ENCODE results near the gene CAMTA1.
"Not testable (repeated sequence)": the region's sequence is repeated elsewhere in the genome, so short reads cannot be mapped to it uniquely, and the experiment has no call there.

Gene CAMTA1

GRCh38 chr1:6824665-6825368 lies 39.6 kb downstream of the CAMTA1 start:
- TF ChIP-seq CTCF (conservative IDR thresholded peaks at IDR 0.05; ENCODE audit: low read depth), result no peak
- CTCF ChIA-PET, result interaction anchor here (1.0 kb wide), 1 partner anchor 54 kb away, joined by 5 read pairs; no protein-coding TSS in a partner anchor
- no peak for DNase-seq (ENCODE audit: low spot score)

GRCh38 chr1:6825828-6826227 lies 40.6 kb downstream of the CAMTA1 start:
- no peak for TF ChIP-seq CTCF (conservative IDR thresholded peaks at IDR 0.05; ENCODE audit: low read depth)
- CTCF ChIA-PET, result no interaction called here
- POLR2A ChIA-PET (ENCODE audit: low non-redundant PET), result no interaction called here

More at GRCh38 chr1:6824665-6825368, 39.6 kb downstream of the CAMTA1 start:
- no peak overlapping the region for H3K27ac ChIP-seq
- POLR2A ChIA-PET (ENCODE audit: low non-redundant PET), result no interaction called here

GRCh38 chr1:6827079-6827478 lies 41.8 kb downstream of the CAMTA1 start:
- DNase-seq (ENCODE audit: low spot score), result no peak
- ChIA-PET POLR2A (ENCODE audit: low non-redundant PET) (no interaction called here), CTCF (interaction anchor here (0.6 kb wide), 1 partner anchor 271 kb away, joined by 3 read pairs; no protein-coding TSS in a partner anchor)
- H3K27ac ChIP-seq, result no peak overlapping the region
- no peak for TF ChIP-seq CTCF (conservative IDR thresholded peaks at IDR 0.05; ENCODE audit: low read depth)

More at GRCh38 chr1:6825828-6826227, 40.6 kb downstream of the CAMTA1 start:
- no peak overlapping the region for H3K27ac ChIP-seq
- no peak for DNase-seq (ENCODE audit: low spot score)

- no peak for TF ChIP-seq CTCF (conservative IDR thresholded peaks at IDR 0.05; ENCODE audit: low read depth)
- no peak for DNase-seq (ENCODE audit: low spot score)
- H3K27ac ChIP-seq, result no peak overlapping the region
- POLR2A ChIA-PET (ENCODE audit: low non-redundant PET), result no interaction called here
- CTCF ChIA-PET, result interaction anchor here (0.6 kb wide), 1 partner anchor 270 kb away, joined by 3 read pairs; no protein-coding TSS in a partner anchor
Observed at GRCh38 chr1:6827630-6828165, 42.4 kb downstream of the CAMTA1 start.

GRCh38 chr1:6831366-6831765 lies 46.1 kb downstream of the CAMTA1 start:
- POLR2A ChIA-PET (ENCODE audit: low non-redundant PET), result no interaction called here
- DNase-seq (ENCODE audit: low spot score), result no peak
- CTCF ChIA-PET, result no interaction called here
- no peak for TF ChIP-seq CTCF (conservative IDR thresholded peaks at IDR 0.05; ENCODE audit: low read depth)
- no peak overlapping the region for H3K27ac ChIP-seq

- DNase-seq (ENCODE audit: low spot score); POLR2A ChIA-PET (ENCODE audit: low non-redundant PET); H3K27ac ChIP-seq: not testable (repeated sequence)
- CTCF ChIA-PET, result interaction anchor here (1.2 kb wide), 1 partner anchor 15 kb away, joined by 3 read pairs; no protein-coding TSS in a partner anchor
Observed at GRCh38 chr1:6832006-6832405, 46.8 kb downstream of the CAMTA1 start.
